GM12878 (cell line): ENCODE results near the gene TNXB.

Experiments used
- FOXK2 ChIP-seq: fragments of 450-650 bp; IDR thresholded peaks from 2 replicates; pipeline ENCODE4 v1.6.1; 2017; ENCODE audit warnings: mild to moderate bottlenecking, moderate library complexity
- NFYB ChIP-seq: IDR thresholded peaks from 2 replicates; pipeline ENCODE4 v1.6.1; 2011; ENCODE audit warnings: low read depth, mild to moderate bottlenecking, low read length, improper control_type of control experiment, moderate library complexity; ENCODE audit not compliant: insufficient read depth
- TF ChIP-seq, protein P1 (sequence below): IDR thresholded peaks from 2 replicates; pipeline ENCODE4 v1.6.1; 2011; ENCODE audit warnings: borderline replicate concordance, low read depth, mild to moderate bottlenecking, moderate library complexity, mixed read lengths, low read length; ENCODE audit not compliant: insufficient read depth; ENCODE audit errors: extremely low read length

DNA sequence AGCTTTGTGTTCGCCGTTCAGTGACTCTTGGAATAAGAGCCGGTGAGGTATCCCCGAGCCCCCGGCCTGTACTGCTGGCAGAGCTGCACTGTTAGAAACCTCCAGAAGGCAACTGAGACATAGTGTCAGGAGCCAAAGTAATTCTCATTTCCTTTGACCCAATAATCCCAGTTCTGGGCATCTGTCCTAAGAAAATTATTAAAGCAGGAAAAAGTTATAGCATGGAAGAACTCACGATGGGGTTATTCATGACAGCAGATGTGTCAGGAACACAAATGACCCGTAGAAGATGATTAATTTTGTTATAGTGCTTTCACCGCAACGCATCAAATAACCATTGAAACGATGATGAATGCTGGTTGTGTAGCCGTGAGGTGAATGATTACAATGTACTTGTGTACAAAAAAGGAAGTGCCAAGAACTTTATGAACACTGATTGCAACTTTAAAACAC, 50.6 kb downstream of the TNXB start:
- TF ChIP-seq, protein P1, sequence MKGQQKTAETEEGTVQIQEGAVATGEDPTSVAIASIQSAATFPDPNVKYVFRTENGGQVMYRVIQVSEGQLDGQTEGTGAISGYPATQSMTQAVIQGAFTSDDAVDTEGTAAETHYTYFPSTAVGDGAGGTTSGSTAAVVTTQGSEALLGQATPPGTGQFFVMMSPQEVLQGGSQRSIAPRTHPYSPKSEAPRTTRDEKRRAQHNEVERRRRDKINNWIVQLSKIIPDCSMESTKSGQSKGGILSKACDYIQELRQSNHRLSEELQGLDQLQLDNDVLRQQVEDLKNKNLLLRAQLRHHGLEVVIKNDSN, result no peak
- TF ChIP-seq FOXK2, result no peak
- no peak for TF ChIP-seq NFYB
